HFFc6 (cell line): ENCODE data around the gene FBLIM1. TPM values are rescaled to one million over a fixed set of nuclear protein-coding genes. Genes with fewer than 3 reads are reported as not detected.

Experiments
- DNase-seq: peaks from one replicate; pipeline ENCODE4 v3.0.0-alpha.2; 2018
- H3K27ac Mint-ChIP-seq: 2 replicates; pipeline ENCODE4 v1.8.0; 2020; ENCODE audit warnings: mild to moderate bottlenecking, mixed read lengths
- H3K27me3 Mint-ChIP-seq: 2 replicates; pipeline ENCODE4 v1.8.0; 2021; ENCODE audit warnings: mild to moderate bottlenecking, moderate library complexity, mixed read lengths; ENCODE audit not compliant: insufficient read depth
- H3K36me3 Mint-ChIP-seq: 2 replicates; pipeline ENCODE4 v1.8.0; 2021; ENCODE audit warnings: low read depth, mixed read lengths
- H3K4me1 Mint-ChIP-seq: 2 replicates; pipeline ENCODE4 v1.8.0; 2020; ENCODE audit warnings: low read depth, mixed read lengths
- H3K4me3 Mint-ChIP-seq: 2 replicates; pipeline ENCODE4 v1.8.0; 2020; ENCODE audit warnings: mild to moderate bottlenecking, moderate library complexity, mixed read lengths
- H3K9me3 Mint-ChIP-seq: 2 replicates; pipeline ENCODE4 v1.8.0; 2020; ENCODE audit warnings: mild to moderate bottlenecking, mixed read lengths
- CTCF ChIP-seq: fragments of 200-600 bp; sonication (generic); IDR thresholded peaks from 2 replicates; pipeline ENCODE4 v1.5.0; 2021; ENCODE audit warnings: antibody characterized with exemption, mild to moderate bottlenecking
- total RNA-seq, 6 experiments: library from RNA; stranded (reverse); fragmentation: NEBNext Ultra II Directional; extraction: Animal tissue kit (Norgen Biotek cat#: 25700); gene quantifications; 2 replicates in 1 of 6; 3 replicates in 5 of 6; pipeline ENCODE4 v1.2.3, GENCODE V29; 2021

The FBLIM1 gene
- total RNA-seq, 6 experiments from 2014 or later, result 98.4 to 127 (median 110) TPM

GRCh38 chr1:15734901-15735300, 23.7 kb upstream of the FBLIM1 start:
- H3K9me3 Mint-ChIP-seq, result no peaks in the 10 kb centered on the region
- no peak overlapping the region for H3K27ac Mint-ChIP-seq
- TF ChIP-seq CTCF, result no peak
- peaks cover 1% of the 10 kb centered on the region for H3K27me3 Mint-ChIP-seq
- no peak overlapping the region for H3K4me3 Mint-ChIP-seq
- H3K4me1 Mint-ChIP-seq, result no peaks in the 10 kb centered on the region
- H3K36me3 Mint-ChIP-seq, result no peaks in the 10 kb centered on the region
- DNase-seq, result no peak

GRCh38 chr1:15735304-15736037, 23.1 kb upstream of the FBLIM1 start:
- Mint-ChIP-seq H3K36me3 (no peaks in the 10 kb centered on the region), H3K27ac (no peak overlapping the region), H3K4me3 (no peak overlapping the region), H3K4me1 (no peaks in the 10 kb centered on the region), H3K27me3 (peaks cover 1% of the 10 kb centered on the region), H3K9me3 (no peaks in the 10 kb centered on the region)
- no peak for TF ChIP-seq CTCF
- DNase-seq, result no peak

GRCh38 chr1:15736038-15736891, 22.3 kb upstream of the FBLIM1 start, which contains the start of gene SLC25A34:
Gene SLC25A34, plus strand, starts transcription at chr1:15736258. Its CDS starts 228 bp downstream, at chr1:15736486.
- Mint-ChIP-seq H3K27me3 (peaks cover 1% of the 10 kb centered on the region), H3K36me3 (no peaks in the 10 kb centered on the region), H3K27ac (no peak within 1 kb of the TSS), H3K4me3 (no peak within 1 kb of the TSS), H3K4me1 (peaks cover 3% of the 10 kb centered on the region), H3K9me3 (no peaks in the 10 kb centered on the region)
- DNase-seq, result no peak
- no peak for TF ChIP-seq CTCF

- H3K36me3 Mint-ChIP-seq, result no peaks in the 10 kb centered on the region
- no peak for DNase-seq
- peaks cover 1% of the 10 kb centered on the region for H3K27me3 Mint-ChIP-seq
- H3K9me3 Mint-ChIP-seq, result no peaks in the 10 kb centered on the region
- no peak overlapping the region for H3K4me3 Mint-ChIP-seq
- H3K4me1 Mint-ChIP-seq, result peaks cover 7% of the 10 kb centered on the region
- TF ChIP-seq CTCF, result no peak
- H3K27ac Mint-ChIP-seq, result no peak overlapping the region
Measured at GRCh38 chr1:15736892-15737261, 21.7 kb upstream of the FBLIM1 start.

GRCh38 chr1:15737324-15738319, 21.0 kb upstream of the FBLIM1 start:
- peaks cover 7% of the 10 kb centered on the region for H3K4me1 Mint-ChIP-seq
- H3K27ac Mint-ChIP-seq, result peak overlapping the region; percentile 51; the same call in 1 of the 2 replicates
- no peak for TF ChIP-seq CTCF
- no peak overlapping the region for H3K4me3 Mint-ChIP-seq
- H3K36me3 Mint-ChIP-seq, result no peaks in the 10 kb centered on the region
- H3K27me3 Mint-ChIP-seq, result peaks cover 1% of the 10 kb centered on the region
- DNase-seq, result no peak
- no peaks in the 10 kb centered on the region for H3K9me3 Mint-ChIP-seq
